ENCODE measurements around the gene NOTCH1.

The NOTCH1 gene

GRCh38 chr9:136484153-136485048 lies 61.4 kb downstream of the NOTCH1 start:
- no peak for DNase-seq (ENCODE audit: low read depth)

GRCh38 chr9:136483589-136484152 lies 62.2 kb downstream of the NOTCH1 start:
- DNase-seq (ENCODE audit: low read depth), result peak; percentile 98

DNA sequence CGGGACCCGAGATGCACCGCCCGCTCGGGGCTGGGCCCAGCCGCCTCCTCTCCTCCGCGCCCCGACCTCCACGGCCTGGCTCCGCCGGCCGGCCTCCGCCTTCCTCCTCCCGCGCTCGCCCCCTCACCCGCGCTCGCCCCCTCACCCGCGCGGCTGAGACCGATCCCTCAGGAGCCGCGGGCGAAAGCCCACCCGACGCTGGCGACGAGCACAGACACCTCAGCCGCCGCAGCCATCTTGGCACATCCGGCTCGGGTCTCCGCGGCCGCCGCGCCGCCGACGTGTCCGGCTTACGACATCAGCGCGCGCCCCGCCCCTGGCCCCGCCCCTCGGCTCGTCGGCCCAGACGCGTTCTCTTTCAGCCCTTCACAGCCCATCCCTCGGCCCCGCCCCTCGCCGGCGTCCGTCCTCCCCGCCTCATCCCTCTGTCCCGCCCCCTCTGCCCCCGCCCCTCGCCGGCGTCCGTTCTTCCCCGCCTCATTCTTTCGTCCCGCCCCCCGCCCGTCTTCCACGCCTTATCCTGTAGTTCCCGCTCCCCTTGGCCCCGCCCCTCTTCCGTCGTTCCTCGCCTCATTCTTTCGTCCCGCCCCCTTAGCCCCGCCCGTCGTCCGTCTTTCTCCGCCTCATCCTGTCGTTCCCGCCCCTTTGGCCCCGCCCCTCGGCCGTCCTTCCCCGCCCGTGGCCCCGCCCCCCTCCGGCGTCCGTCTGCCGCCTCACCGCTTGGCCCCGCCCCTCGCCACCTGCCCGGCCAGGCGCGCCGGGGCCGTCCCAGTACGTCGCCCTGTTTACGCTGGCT lies 62.9 kb downstream of the NOTCH1 start, which contains the start of gene SEC16A:
Gene SEC16A, minus strand, starts transcription at position 248 of the 796 bp plus-strand sequence. CDS start 5,425 bp downstream, outside the sequence.
- peak; percentile 100 for DNase-seq (ENCODE audit: low read depth)

DNA sequence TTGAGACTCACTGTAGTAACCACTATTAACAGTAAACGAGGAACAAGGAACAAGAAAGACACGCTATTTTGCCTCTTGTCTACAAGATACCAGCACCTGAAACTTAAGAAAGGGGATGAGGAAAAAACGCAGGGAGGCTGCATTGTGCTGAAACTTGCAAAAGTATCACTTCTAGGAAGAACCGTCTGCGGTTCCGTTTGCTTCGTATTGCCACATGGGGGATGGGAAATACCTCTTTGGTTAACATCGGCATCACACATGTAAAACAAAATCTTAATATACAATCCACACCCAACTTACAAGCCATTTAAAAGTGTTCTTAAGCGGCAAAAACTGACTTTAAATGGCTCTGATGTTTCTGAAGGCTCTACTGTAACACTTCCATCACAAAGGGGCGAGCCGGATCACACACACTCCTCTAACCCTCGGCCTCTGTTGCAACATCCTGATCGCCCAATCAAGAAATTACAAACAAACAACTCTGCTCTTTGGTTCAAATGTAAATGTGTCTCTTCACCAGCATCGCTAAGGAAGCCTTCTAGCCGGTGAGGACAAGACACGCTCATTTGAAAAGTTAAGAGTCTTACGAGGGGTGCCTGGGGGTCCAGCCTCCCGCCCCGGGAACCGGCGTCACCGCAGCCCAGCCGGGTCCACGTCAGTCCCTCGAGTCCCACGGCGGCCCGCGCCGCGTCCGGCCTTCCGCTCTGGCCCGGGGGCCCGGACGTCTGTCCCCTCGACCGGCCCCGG lies 63.6 kb downstream of the NOTCH1 start:
- no peak for DNase-seq (ENCODE audit: low read depth)

GRCh38 chr9:136481558-136481957 lies 64.3 kb downstream of the NOTCH1 start:
- DNase-seq (ENCODE audit: low read depth), result no peak

- DNase-seq (ENCODE audit: low read depth), result no peak
Measured at GRCh38 chr9:136476369-136477150, 69.3 kb downstream of the NOTCH1 start.

- DNase-seq (ENCODE audit: low read depth), result no peak
Measured at GRCh38 chr9:136474974-136475865, 70.6 kb downstream of the NOTCH1 start.

GRCh38 chr9:136474021-136474640 lies 71.7 kb downstream of the NOTCH1 start:
- DNase-seq (ENCODE audit: low read depth), result no peak

GRCh38 chr9:136473354-136473721 lies 72.5 kb downstream of the NOTCH1 start:
- no peak for DNase-seq (ENCODE audit: low read depth)

DNA sequence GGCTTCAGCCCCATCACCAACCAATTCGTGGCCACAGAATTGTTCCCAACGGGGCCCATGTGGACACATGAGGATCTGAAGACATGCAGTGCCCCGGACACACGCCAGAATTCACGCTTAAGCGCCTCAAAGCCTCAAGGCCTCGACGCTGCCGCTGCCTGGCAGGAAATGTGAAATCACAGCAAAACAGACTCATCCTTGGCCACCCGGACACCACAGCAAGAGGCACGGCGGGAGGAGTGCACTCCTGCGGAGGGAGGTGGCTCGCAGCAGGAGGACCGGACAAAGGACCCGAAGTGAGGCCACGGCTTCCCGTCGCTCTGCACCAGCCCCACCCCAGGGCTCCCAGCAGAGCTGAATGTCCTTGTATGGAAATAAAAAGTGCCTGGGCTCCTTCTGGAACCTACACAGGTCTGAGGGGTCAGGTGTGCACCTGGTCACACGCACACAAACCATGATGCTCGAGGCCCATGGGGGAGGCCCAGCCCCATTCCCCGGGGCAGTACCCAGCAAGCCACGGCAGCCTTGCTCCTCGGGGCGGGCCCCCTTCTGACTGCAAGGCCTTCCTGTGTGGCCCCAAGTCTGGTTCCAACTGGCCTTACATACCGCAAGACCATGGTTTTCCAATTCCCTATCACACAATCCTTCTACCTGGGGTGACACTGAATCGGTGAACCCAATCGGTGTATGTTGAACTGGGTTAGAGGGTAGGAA lies 73.1 kb downstream of the NOTCH1 start:
- DNase-seq (ENCODE audit: low read depth), result no peak

- no peak for DNase-seq (ENCODE audit: low read depth)
Measured at GRCh38 chr9:136471802-136472487, 73.9 kb downstream of the NOTCH1 start.

- no peak for DNase-seq (ENCODE audit: low read depth)
Measured at GRCh38 chr9:136470792-136471469, 74.9 kb downstream of the NOTCH1 start.

- no peak for DNase-seq (ENCODE audit: low read depth)
Measured at GRCh38 chr9:136470356-136470755, 75.5 kb downstream of the NOTCH1 start.

DNA sequence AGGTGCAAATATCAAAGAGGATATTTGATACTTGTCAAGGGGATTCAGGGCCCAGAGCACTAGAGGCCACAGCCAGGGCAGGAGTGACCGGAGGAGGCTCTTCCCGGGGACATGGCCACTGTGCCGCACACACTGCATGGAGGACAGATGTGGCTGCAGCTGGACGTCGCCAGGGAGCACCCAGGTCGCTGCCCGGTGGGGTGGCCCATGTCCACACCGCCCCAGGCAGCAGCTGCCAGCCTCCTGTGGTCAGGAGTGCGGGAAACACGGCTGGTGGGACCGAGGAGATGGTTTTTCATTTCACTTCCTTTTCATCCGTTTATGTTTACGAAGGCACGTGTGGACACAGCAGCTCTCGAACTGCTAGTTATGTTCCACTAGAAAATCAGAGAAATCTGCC lies 78.1 kb downstream of the NOTCH1 start:
- DNase-seq (ENCODE audit: low read depth), result no peak

DNA sequence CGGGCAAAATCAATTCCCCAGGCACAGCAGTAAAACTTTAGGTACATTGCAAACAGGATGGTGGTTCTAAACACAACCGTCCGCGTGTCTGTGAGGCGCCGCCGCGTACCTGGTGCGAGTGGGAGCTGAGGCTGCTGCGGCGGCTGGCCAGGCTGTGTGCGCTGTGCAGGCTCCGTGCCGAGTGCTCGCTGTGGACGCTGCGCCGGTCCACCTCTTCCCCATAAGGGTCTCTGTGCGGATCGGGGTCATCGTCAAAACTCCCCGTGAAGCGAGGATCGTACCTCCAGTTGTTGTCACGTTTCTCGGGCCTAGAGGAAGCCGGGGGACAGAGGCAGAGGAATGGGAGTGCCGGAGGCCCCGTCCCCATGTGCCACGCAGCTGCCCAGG lies 79.7 kb downstream of the NOTCH1 start:
- DNase-seq (ENCODE audit: low read depth), result no peak

- DNase-seq (ENCODE audit: low read depth), result no peak
Measured at GRCh38 chr9:136465500-136466154, 80.2 kb downstream of the NOTCH1 start.

GRCh38 chr9:136464241-136464640 lies 81.6 kb downstream of the NOTCH1 start:
- DNase-seq (ENCODE audit: low read depth), result no peak

All from stimulated activated CD8-positive, alpha-beta memory T cell treated with anti-CD3 and anti-CD28 coated beads, Interleukin-15, amount 100 ng/mL, for 24 hours (primary cell).